Measurements from ENCODE around the gene RPGRIP1.

DNA sequence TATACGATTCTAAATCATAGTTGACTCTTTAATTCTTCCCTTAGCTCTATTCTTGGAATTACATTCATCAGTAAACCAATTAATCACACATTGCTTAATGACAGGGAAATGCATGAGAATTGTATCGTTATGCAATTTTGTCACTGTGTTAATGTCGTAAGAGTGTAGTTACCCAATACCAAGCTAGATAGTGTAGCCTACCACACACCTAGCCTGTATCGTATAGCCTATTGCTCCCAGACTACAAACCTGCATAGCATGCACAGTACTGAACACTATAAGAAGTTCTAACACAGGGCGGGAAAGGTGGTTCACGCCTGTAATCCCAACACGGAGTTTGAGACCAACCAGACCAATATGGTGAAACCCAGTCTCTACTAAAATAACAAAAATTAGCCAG, 35.3 kb upstream of the RPGRIP1 start:
- TF ChIP-seq, protein P1, sequence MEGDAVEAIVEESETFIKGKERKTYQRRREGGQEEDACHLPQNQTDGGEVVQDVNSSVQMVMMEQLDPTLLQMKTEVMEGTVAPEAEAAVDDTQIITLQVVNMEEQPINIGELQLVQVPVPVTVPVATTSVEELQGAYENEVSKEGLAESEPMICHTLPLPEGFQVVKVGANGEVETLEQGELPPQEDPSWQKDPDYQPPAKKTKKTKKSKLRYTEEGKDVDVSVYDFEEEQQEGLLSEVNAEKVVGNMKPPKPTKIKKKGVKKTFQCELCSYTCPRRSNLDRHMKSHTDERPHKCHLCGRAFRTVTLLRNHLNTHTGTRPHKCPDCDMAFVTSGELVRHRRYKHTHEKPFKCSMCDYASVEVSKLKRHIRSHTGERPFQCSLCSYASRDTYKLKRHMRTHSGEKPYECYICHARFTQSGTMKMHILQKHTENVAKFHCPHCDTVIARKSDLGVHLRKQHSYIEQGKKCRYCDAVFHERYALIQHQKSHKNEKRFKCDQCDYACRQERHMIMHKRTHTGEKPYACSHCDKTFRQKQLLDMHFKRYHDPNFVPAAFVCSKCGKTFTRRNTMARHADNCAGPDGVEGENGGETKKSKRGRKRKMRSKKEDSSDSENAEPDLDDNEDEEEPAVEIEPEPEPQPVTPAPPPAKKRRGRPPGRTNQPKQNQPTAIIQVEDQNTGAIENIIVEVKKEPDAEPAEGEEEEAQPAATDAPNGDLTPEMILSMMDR (IDR thresholded peaks at IDR 0.05): no peak
- no peak for TF ChIP-seq POLR2A (IDR thresholded peaks at IDR 0.05)
